ENCODE measurements around the gene HS2ST1. TPM values are rescaled to one million over a fixed set of nuclear protein-coding genes. Genes with fewer than 3 reads are reported as not detected.
A peak's percentile ranks its signal among the peaks of the same experiment; 100 is the strongest.

The HS2ST1 gene
- total and polyA plus RNA-seq, 11 donors = 3.4 to 20.3 (median 13.6) TPM

GRCh38 chr1:87156124-87156523 is 241.7 kb downstream of the HS2ST1 start:
- DNase-seq = no peak
- Histone ChIP-seq H3K36me3 (no peaks in the 10 kb centered on the region), H3K27me3 (no peaks in the 10 kb centered on the region), H3K4me3 (no peak overlapping the region), H3K27ac (peak overlapping the region in 1 of 12 donors; percentile 10), H3K4me1 (peaks cover 0 to 17% (median 6%) of the 10 kb centered on the region in 12 donors), H3K9me3 (no peaks in the 10 kb centered on the region)
- no peak for ATAC-seq
- TF ChIP-seq POLR2A (IDR thresholded peaks at IDR 0.05) (no peak), CTCF (IDR thresholded peaks at IDR 0.05) (no peak)
- intact Hi-C loops (cut with DNase I) = loop anchor here in 5 of 10 donors (10.0 kb wide), 4 partner anchors 119 to 799 kb away; partner anchors contain the start of gene LMO4 (in 1 of the 5)
- 89 to 95% (median 92%) methylated on average over 6 of the region's 6 CpGs for WGBS, 4 donors

- 89 to 91% (median 89%) methylated on average over 6 of the region's 6 CpGs for WGBS, 4 donors
- intact Hi-C loops (cut with DNase I) = loop anchor here in 5 of 10 donors (10.0 kb wide), 4 partner anchors 115 to 795 kb away; partner anchors contain the start of gene LMO4 (in 1 of the 5)
- ATAC-seq (no peak), DNase-seq (no peak)
- Histone ChIP-seq H3K4me3 (no peak overlapping the region), H3K27me3 (no peaks in the 10 kb centered on the region), H3K27ac (no peak overlapping the region), H3K9me3 (no peaks in the 10 kb centered on the region), H3K36me3 (no peaks in the 10 kb centered on the region), H3K4me1 (peaks cover 0 to 5% (median 0%) of the 10 kb centered on the region in 12 donors)
- TF ChIP-seq POLR2A (IDR thresholded peaks at IDR 0.05) (no peak), CTCF (IDR thresholded peaks at IDR 0.05) (no peak)
Observed at GRCh38 chr1:87159378-87159915, 245.0 kb downstream of the HS2ST1 start.

Other genes with a start within 250 kb of the HS2ST1 start
- gene SH3GLB1, start 210.1 kb upstream of the HS2ST1 start, total RNA-seq = 100 to 1,000 TPM in 7 of 9 donors, 10 to 100 TPM in 2; 53.6 to 203 (median 127) TPM
- gene SH3GLB1, start 210.1 kb upstream of the HS2ST1 start, polyA plus RNA-seq = 10 to 100 TPM; 26.3 to 77.6 TPM
- 100 to 1,000 TPM in 2 of 9 donors, 10 to 100 TPM in 7; 46.8 to 125 (median 76.1) TPM for gene SELENOF, start 509 bp upstream of the HS2ST1 start, total RNA-seq
- 100 to 1,000 TPM in 1 of 2 donors, 10 to 100 TPM in 1; 53.2 to 101 TPM for gene SELENOF, start 509 bp upstream of the HS2ST1 start, polyA plus RNA-seq